Measurements from ENCODE around the gene ATP9A. TPM values are rescaled to one million over a fixed set of nuclear protein-coding genes. Genes with fewer than 3 reads are reported as not detected.

Gene ATP9A
- total and polyA plus RNA-seq, 2 of the 4 experiments (the other 2 are of a cell fraction), result 10.6 to 22.4 TPM

DNA sequence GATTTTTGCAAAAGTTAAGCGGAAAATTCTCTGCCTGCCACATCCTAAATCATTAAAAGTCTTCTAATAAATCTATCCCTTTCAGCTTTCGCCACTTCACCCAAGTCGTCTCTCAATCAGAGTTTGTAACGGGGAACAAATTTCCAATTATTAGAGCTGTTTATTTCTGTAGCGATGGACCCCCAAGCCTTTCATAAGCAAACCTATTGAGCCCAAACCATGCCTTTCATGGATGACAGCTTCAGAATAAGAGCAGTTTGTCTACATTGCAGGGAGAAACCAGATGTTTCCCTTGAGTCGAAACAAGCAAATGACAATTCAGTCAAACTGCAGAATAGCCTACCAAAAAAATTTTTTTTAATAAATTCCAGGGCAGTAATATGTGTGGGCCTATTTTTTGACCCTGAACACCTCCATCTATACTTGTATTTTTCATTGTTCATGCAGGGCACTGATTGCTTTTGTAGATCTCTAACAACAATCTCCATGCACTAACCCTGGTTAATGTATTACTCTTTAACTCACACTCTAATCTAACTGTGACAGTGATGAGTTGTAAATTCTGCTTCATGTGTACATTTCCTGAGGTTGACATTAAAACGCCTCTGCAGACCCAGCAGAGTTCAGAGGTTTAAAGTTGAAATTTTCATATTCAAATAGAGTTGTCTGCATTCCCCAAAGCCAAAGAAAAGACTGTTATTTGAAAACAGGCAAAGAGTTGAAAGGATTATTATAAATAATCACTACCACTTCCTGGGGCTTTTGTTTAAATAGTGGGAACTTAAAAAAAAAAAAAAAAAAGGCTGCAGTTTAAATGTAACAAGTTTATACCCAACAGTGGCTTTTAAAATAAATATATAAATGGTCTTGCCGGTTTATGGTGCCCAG lies 64.5 kb downstream of the ATP9A start:
- no peak overlapping the region for H4K5ac ChIP-seq (ENCODE audit: low read depth, low read length)
- no peak overlapping the region for H3K4ac ChIP-seq (ENCODE audit: low read depth, low read length)
- H3K9me3 ChIP-seq (ENCODE audit: control insufficient read depth, insufficient read depth, low read length), result no peaks in the 10 kb centered on the region
- no peak overlapping the region for H3K14ac ChIP-seq (replicated peaks; ENCODE audit: low read depth, low read length)
- dilution Hi-C loops (cut with HindIII; ENCODE audit: low sequenced_read_pairs, unreplicated experiment), result no loop called here
- H4K20me1 ChIP-seq (ENCODE audit: insufficient read depth, low read length), result no peaks in the 10 kb centered on the region
- ChIA-PET POLR2A (ENCODE audit: unreplicated experiment) (no interaction called here), CTCF (no interaction called here)
- in situ Hi-C loops (cut with MboI; ENCODE audit: low sequenced_read_pairs), result loop anchor here (10.0 kb wide), 1 partner anchor 381 kb away; no protein-coding TSS in a partner anchor
- peaks cover 0 to 14% of the 10 kb centered on the region in 2 experiments; a peak in 1 of 4 replicates for H3K79me1 ChIP-seq (ENCODE audit: low read depth in 1 of 2, low read length in 2 of 2)
- no peaks in the 10 kb centered on the region for H3K27me3 ChIP-seq (ENCODE audit: control insufficient read depth, insufficient read depth, low read length)
- H3K9me1 ChIP-seq (ENCODE audit: insufficient read depth, low read length), result peaks cover 4% of the 10 kb centered on the region; the same call in 1 of the 2 replicates
- H4K91ac ChIP-seq (ENCODE audit: insufficient read depth, low read depth, low read length), result no peak overlapping the region
- no peak for DNase-seq
- no peak overlapping the region for H3K4me2 ChIP-seq (ENCODE audit: low read depth, low read length)
- H3K9ac ChIP-seq (ENCODE audit: low read depth, low read length), result no peak overlapping the region
- BruUV-seq (replicated peaks), result no TSS peak
- H4K8ac ChIP-seq (ENCODE audit: low read depth in 2 of 2, low read length in 2 of 2), result no peak overlapping the region
- ATAC-seq (ENCODE audit: low read depth), result no peak
- intact Hi-C loops (cut with micrococcal nuclease), result loop anchor here (5.0 kb wide), 2 partner anchors 64 to 379 kb away; partner anchors contain the start of gene ATP9A
- no peaks in the 10 kb centered on the region for H3K36me3 ChIP-seq (ENCODE audit: control insufficient read depth, insufficient read depth, low read length)
- no peak overlapping the region for H3K4me3 ChIP-seq (ENCODE audit: insufficient read depth, low read depth, low read length)
- no peak overlapping the region for H3K23ac ChIP-seq (ENCODE audit: low read depth, low read length)
- WGBS, 2 experiments (ENCODE audit: extremely low coverage in 2 of 2, insufficient read length in 1 of 2), result no CpG with 5 or more reads among the region's 8 CpGs
- H2AK9ac ChIP-seq (replicated peaks; ENCODE audit: low read depth, low read length, poor library complexity), result no peak overlapping the region
- TF ChIP-seq NFE2L2 (IDR thresholded peaks at IDR 0.05; ENCODE audit: low read depth, low read length), result no peak
- no peak for TF ChIP-seq RAD21 (IDR thresholded peaks at IDR 0.05; ENCODE audit: low read length)
- TF ChIP-seq FOS (IDR thresholded peaks at IDR 0.05; ENCODE audit: low read depth, low read length), result no peak
- no peak for TF ChIP-seq CEBPB (IDR thresholded peaks at IDR 0.05; ENCODE audit: low read depth, low read length)
- no peak for TF ChIP-seq CHD1 (IDR thresholded peaks at IDR 0.05; ENCODE audit: low read depth, low read length)
- no peak for TF ChIP-seq RCOR1 (IDR thresholded peaks at IDR 0.05; ENCODE audit: insufficient replicate concordance, low read length)
- no peak for TF ChIP-seq MAFK (IDR thresholded peaks at IDR 0.05; ENCODE audit: low read depth, low read length)
- TF ChIP-seq, protein P1, sequence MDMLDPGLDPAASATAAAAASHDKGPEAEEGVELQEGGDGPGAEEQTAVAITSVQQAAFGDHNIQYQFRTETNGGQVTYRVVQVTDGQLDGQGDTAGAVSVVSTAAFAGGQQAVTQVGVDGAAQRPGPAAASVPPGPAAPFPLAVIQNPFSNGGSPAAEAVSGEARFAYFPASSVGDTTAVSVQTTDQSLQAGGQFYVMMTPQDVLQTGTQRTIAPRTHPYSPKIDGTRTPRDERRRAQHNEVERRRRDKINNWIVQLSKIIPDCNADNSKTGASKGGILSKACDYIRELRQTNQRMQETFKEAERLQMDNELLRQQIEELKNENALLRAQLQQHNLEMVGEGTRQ (IDR thresholded peaks at IDR 0.05; ENCODE audit: low read depth, low read length), result no peak
- TF ChIP-seq, protein P2, sequence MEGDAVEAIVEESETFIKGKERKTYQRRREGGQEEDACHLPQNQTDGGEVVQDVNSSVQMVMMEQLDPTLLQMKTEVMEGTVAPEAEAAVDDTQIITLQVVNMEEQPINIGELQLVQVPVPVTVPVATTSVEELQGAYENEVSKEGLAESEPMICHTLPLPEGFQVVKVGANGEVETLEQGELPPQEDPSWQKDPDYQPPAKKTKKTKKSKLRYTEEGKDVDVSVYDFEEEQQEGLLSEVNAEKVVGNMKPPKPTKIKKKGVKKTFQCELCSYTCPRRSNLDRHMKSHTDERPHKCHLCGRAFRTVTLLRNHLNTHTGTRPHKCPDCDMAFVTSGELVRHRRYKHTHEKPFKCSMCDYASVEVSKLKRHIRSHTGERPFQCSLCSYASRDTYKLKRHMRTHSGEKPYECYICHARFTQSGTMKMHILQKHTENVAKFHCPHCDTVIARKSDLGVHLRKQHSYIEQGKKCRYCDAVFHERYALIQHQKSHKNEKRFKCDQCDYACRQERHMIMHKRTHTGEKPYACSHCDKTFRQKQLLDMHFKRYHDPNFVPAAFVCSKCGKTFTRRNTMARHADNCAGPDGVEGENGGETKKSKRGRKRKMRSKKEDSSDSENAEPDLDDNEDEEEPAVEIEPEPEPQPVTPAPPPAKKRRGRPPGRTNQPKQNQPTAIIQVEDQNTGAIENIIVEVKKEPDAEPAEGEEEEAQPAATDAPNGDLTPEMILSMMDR (conservative IDR thresholded peaks at IDR 0.05; ENCODE audit: low read depth, low read length), result no peak
- no peak for TF ChIP-seq SMC3 (IDR thresholded peaks at IDR 0.05; ENCODE audit: low read depth, low read length)
- H2AK5ac ChIP-seq (ENCODE audit: low read depth, low read length), result no peak overlapping the region
- H3K27ac ChIP-seq (ENCODE audit: insufficient read depth, low read length), result no peak overlapping the region
- H3K56ac ChIP-seq (ENCODE audit: extremely low read depth, insufficient read depth, low read length), result no peak overlapping the region
- H2BK5ac ChIP-seq (ENCODE audit: low read depth, low read length, poor library complexity, severe bottlenecking), result no peak overlapping the region
- H3K4me1 ChIP-seq (ENCODE audit: control insufficient read depth, insufficient read depth, low read length), result peaks cover 3% of the 10 kb centered on the region
- no peak overlapping the region for H2AFZ ChIP-seq (replicated peaks; ENCODE audit: low read length, poor library complexity)
- no peak overlapping the region for H2BK20ac ChIP-seq (ENCODE audit: low read depth, low read length)
- H2BK120ac ChIP-seq (ENCODE audit: low read depth, low read length), result no peak overlapping the region
- H3K18ac ChIP-seq (ENCODE audit: low read depth, low read length), result no peak overlapping the region
- H2BK15ac ChIP-seq (ENCODE audit: low read depth, low read length), result no peak overlapping the region
